ENCODE results near the gene C22orf39.

C22orf39 gene

DNA sequence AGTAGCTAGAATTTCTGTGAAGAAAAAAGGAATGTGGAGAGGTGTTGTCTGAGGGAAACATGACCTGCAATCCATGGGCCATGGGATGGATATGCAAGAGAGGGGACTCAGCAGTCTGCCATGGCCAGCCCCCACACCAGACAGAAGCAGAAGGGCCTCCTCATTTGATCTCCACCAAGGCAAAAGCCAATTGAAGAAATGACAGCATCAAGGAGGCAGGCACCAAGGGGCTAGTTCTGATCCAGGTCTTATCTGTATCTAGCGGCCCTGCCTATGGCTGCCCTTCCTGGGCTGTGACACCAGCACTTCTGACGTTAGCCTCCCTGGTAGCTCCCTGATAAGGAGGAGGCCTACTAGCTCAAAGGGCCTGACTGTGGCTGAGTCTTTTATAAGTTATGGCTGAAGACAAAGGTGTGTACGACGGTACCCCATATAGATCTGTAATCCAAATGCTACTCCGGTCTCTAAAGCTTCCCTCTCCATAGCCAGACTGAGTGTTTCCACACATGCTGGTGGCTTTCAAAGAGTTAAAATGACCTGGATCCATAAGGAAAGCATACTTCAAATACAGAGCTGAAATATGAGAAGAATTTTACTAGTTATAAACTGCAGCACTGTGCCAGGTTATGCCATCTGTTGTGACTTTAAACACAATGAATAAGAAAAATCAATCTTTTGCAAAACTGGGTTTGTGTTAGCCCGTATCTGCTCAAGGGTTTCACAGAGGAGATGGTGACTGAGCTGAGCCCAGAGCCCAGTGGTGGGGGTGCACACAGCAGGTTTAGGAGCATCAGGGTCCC lies 50.4 kb downstream of the C22orf39 start:
- no peak for DNase-seq

DNA sequence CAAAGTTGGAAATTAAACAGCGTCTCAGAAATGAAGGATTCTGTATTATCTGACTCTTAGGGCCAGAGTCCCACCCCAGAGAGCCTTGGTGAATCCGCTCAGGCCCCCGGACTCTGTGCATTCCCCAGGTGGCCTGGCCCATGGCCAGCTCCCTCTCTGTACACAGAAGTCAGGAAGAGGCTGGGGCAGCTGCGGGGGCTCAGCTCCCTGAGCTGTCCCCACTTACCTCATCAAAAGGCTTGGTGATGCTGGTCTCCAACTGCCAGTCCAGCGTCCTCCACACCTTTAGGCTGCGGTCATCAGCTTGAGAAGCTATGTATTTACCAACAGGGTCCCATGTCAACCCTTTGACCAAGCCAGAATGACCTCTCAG lies 51.0 kb downstream of the C22orf39 start:
- no peak for DNase-seq

DNA sequence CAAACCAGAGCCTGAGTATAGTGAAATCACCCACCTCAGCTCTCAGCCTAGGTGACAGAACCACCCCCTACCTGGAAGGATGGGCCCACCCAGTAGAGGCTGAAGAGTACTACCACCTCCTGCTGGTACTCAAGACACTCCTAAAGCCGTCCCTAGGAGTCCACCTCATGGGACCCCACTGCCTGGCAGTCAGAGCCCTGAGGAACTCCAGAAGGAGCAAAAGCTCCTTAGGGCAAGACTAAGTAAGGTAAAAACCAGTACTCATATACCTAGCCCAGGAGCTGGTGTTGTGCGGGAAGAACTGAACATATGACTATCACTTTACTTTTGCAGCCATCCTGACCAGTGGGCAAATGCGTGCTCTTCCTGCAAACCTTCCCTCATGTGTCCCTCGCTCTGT lies 52.2 kb downstream of the C22orf39 start:
- no peak for DNase-seq

DNA sequence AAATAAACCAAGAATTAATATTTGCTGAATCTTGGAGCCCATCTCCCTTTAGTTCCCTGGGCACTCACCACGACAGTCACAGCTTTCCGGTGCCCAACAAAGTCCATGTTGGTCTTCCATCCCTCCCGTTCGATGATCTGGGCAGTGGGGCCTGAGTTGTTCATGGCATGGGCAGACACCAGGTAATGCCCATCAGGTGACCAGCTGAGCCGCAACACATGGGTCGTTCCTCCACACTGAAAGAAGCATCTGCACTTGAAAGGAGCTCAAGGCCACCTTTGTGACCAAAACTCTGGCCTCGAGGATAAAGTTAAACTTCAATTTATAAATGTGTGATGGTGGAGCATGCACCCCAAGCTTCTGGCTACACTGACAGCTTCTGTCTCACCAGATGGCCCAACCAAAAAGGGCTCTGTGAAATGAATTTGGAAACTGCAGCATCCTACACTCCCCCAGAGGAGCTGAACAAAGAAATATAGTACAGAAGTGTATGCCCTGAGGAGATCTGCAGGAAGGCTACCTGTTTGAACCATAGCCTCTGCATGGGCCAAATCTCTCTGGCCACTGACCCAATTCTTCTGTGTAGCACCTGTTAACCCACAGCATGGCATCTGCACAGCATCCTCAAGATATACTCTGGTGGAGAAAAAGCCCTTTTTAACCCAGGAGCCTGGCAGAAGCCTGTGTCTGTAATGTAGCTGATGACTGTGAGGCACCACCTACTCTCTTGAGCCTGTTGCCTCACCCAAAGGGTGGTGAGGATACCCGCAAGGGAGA lies 53.0 kb downstream of the C22orf39 start:
- no peak for DNase-seq

DNA sequence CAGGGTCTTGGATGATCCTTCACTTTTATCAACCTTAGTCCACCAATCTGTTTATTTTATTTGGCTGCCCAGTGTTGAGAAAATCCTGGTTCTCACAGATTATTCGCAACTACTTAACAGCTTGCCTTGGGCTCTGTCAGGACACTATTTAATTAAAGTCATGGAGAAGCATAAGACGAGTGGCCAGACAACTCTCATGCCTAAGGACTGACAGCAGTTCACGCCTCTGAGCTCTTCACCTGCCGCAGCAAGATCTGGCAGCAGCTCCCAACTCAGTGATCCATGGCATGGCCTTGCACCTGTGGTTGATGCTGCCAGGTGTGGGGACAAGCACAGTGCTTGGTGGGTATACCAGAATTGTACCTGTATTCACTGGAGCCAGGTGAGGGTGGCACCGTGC lies 53.8 kb downstream of the C22orf39 start:
- no peak for DNase-seq

Data from NCI-H1092 treated with DMSO at 0.1 percent for 48 hours (cell line).